Measurements from ENCODE around the gene IQCM. TPM values are rescaled to one million over a fixed set of nuclear protein-coding genes. Genes with fewer than 3 reads are reported as not detected.
"Not testable (repeated sequence)": the region's sequence is repeated elsewhere in the genome, so short reads cannot be mapped to it uniquely, and the experiment has no call there.

Gene IQCM
- total RNA-seq, 1 donor from 2014 or later = not detected

GRCh38 chr4:149555146-149555545 is 260.5 kb downstream of the IQCM start:
- DNase-seq = no peak

- DNase-seq = no peak
Observed at GRCh38 chr4:149553959-149554520, 261.6 kb downstream of the IQCM start.

- no peak for DNase-seq
Observed at GRCh38 chr4:149552601-149553000, 263.0 kb downstream of the IQCM start.

GRCh38 chr4:149549911-149550310 is 265.7 kb downstream of the IQCM start:
- no peak for DNase-seq

GRCh38 chr4:149534779-149535178 is 280.9 kb downstream of the IQCM start:
- DNase-seq = no peak

- no peak for DNase-seq
Observed at GRCh38 chr4:149531861-149532260, 283.8 kb downstream of the IQCM start.

- DNase-seq = no peak
Observed at GRCh38 chr4:149523039-149523438, 292.6 kb downstream of the IQCM start.

GRCh38 chr4:149521611-149522425 is 293.8 kb downstream of the IQCM start:
- no peak for DNase-seq

- no peak for DNase-seq
Observed at GRCh38 chr4:149518471-149518870, 297.2 kb downstream of the IQCM start.

- DNase-seq = no peak
Observed at GRCh38 chr4:149513081-149513480, 302.6 kb downstream of the IQCM start.

- DNase-seq = no peak
Observed at GRCh38 chr4:149512501-149512900, 303.1 kb downstream of the IQCM start.

GRCh38 chr4:149511558-149512298 is 303.9 kb downstream of the IQCM start:
- no peak for DNase-seq

- DNase-seq = not testable (repeated sequence)
Observed at GRCh38 chr4:149507309-149507708, 308.3 kb downstream of the IQCM start.

- no peak for DNase-seq
Observed at GRCh38 chr4:149500806-149501205, 314.8 kb downstream of the IQCM start.

GRCh38 chr4:149499726-149500125 is 315.9 kb downstream of the IQCM start:
- DNase-seq = no peak

- no peak for DNase-seq
Observed at GRCh38 chr4:149498246-149498645, 317.4 kb downstream of the IQCM start.

GRCh38 chr4:149493492-149493891 is 322.2 kb downstream of the IQCM start:
- no peak for DNase-seq

GRCh38 chr4:149489321-149489720 is 326.3 kb downstream of the IQCM start:
- no peak for DNase-seq

GRCh38 chr4:149486861-149487260 is 328.8 kb downstream of the IQCM start:
- no peak for DNase-seq

- not testable (repeated sequence) for DNase-seq
Observed at GRCh38 chr4:149468669-149469068, 347.0 kb downstream of the IQCM start.

GRCh38 chr4:149466446-149466845 is 349.2 kb downstream of the IQCM start:
- no peak for DNase-seq

- no peak for DNase-seq
Observed at GRCh38 chr4:149465955-149466354, 349.7 kb downstream of the IQCM start.

GRCh38 chr4:149443537-149443936 is 372.1 kb downstream of the IQCM start:
- no peak for DNase-seq
